NCI-H1105 treated with DMSO at 0.1 percent for 48 hours (cell line): ENCODE results near the gene TREH.

Source experiments
- DNase-seq: peaks from one replicate; lab custom pipeline; 2025; lab: John Stamatoyannopoulos, UW

The TREH gene

GRCh38 chr11:118649941-118650340 lies 29.5 kb downstream of the TREH start:
- DNase-seq: no peak

GRCh38 chr11:118648291-118648690 lies 31.2 kb downstream of the TREH start:
- DNase-seq: no peak

- DNase-seq: no peak
Measured at GRCh38 chr11:118646393-118646792, 33.1 kb downstream of the TREH start.

GRCh38 chr11:118645066-118645715 lies 34.3 kb downstream of the TREH start:
- no peak for DNase-seq

GRCh38 chr11:118644496-118644895 lies 35.0 kb downstream of the TREH start:
- no peak for DNase-seq

GRCh38 chr11:118643995-118644345 lies 35.5 kb downstream of the TREH start:
- no peak for DNase-seq

GRCh38 chr11:118643142-118643994 lies 36.1 kb downstream of the TREH start:
- DNase-seq: no peak

- peak; percentile 99 for DNase-seq
Measured at GRCh38 chr11:118641397-118642019, 37.9 kb downstream of the TREH start.

GRCh38 chr11:118640332-118641154 lies 38.9 kb downstream of the TREH start:
- peak; percentile 92 for DNase-seq

- peak; percentile 30 for DNase-seq
Measured at GRCh38 chr11:118639899-118640298, 39.6 kb downstream of the TREH start.

GRCh38 chr11:118638726-118639125 lies 40.7 kb downstream of the TREH start:
- no peak for DNase-seq

GRCh38 chr11:118636569-118637290 lies 42.7 kb downstream of the TREH start:
- DNase-seq: no peak

- peak; percentile 70 for DNase-seq
Measured at GRCh38 chr11:118635642-118636041, 43.8 kb downstream of the TREH start.

GRCh38 chr11:118635237-118635591 lies 44.2 kb downstream of the TREH start:
- DNase-seq: peak; percentile 69

- peak; percentile 93 for DNase-seq
Measured at GRCh38 chr11:118634431-118635236, 44.8 kb downstream of the TREH start.

- DNase-seq: no peak
Measured at GRCh38 chr11:118633979-118634378, 45.5 kb downstream of the TREH start.

- no peak for DNase-seq
Measured at GRCh38 chr11:118633319-118633690, 46.1 kb downstream of the TREH start.

GRCh38 chr11:118632577-118633318 lies 46.7 kb downstream of the TREH start:
- no peak for DNase-seq

- no peak for DNase-seq
Measured at GRCh38 chr11:118631142-118631909, 48.1 kb downstream of the TREH start.
